Effector memory CD4-positive, alpha-beta T cell (primary cell): ENCODE measurements around the gene ZC3H4.

Experiments
- DNase-seq, 3 donors: peaks; one replicate each; pipeline ENCODE4 v3.0.0-alpha.2; 2020
- H3K27ac ChIP-seq: 2 replicates; pipeline ENCODE4 v1.7.0; 2013; ENCODE audit warnings: mild to moderate bottlenecking, low read length, moderate library complexity; ENCODE audit not compliant: insufficient read depth, poor library complexity, severe bottlenecking
- H3K27me3 ChIP-seq: replicated peaks from 2 replicates; pipeline ENCODE4 v1.7.0; 2013; ENCODE audit warnings: mild to moderate bottlenecking, low read length; ENCODE audit not compliant: insufficient read depth, control insufficient read depth, poor library complexity, severe bottlenecking
- H3K36me3 ChIP-seq: 2 replicates; pipeline ENCODE4 v1.7.0; 2013; ENCODE audit warnings: mild to moderate bottlenecking, low read length, moderate library complexity; ENCODE audit not compliant: control insufficient read depth, insufficient read depth
- H3K4me1 ChIP-seq: 2 replicates; pipeline ENCODE4 v1.7.0; 2013; ENCODE audit warnings: low read length, mild to moderate bottlenecking; ENCODE audit not compliant: control insufficient read depth, insufficient read depth, poor library complexity, severe bottlenecking
- H3K4me3 ChIP-seq: 2 replicates; pipeline ENCODE4 v1.7.0; 2013; ENCODE audit warnings: low read length, low read depth, mild to moderate bottlenecking; ENCODE audit not compliant: insufficient read depth, poor library complexity, severe bottlenecking
- H3K9me3 ChIP-seq: 2 replicates; pipeline ENCODE4 v1.7.0; 2013; ENCODE audit warnings: mild to moderate bottlenecking, low read length, moderate library complexity; ENCODE audit not compliant: control insufficient read depth

The ZC3H4 gene

DNA sequence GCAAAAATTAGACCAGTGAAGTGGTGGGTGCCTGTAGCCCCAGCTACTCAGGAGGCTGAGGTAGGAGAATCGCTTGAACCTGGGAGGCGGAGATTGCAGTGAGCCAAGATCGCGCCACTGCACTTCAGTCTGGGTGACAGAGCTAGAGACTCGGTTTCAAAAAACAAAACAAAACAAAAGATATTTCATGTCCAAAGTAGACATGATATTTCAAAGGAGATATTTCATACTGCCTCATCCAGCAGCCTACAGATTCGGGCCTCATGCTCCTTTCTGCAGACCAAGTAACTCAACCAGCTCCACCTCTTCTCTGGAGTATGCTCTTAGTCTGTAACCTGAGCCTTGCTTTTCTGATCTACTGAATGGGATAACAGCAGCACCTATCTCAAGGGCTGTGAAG lies 15.0 kb downstream of the ZC3H4 start:
- Histone ChIP-seq H3K27ac (no peak overlapping the region), H3K27me3 (no peaks in the 10 kb centered on the region), H3K36me3 (peaks cover 7% of the 10 kb centered on the region), H3K9me3 (no peaks in the 10 kb centered on the region), H3K4me3 (no peak overlapping the region), H3K4me1 (peaks cover 22% of the 10 kb centered on the region)
- no peak for DNase-seq

DNA sequence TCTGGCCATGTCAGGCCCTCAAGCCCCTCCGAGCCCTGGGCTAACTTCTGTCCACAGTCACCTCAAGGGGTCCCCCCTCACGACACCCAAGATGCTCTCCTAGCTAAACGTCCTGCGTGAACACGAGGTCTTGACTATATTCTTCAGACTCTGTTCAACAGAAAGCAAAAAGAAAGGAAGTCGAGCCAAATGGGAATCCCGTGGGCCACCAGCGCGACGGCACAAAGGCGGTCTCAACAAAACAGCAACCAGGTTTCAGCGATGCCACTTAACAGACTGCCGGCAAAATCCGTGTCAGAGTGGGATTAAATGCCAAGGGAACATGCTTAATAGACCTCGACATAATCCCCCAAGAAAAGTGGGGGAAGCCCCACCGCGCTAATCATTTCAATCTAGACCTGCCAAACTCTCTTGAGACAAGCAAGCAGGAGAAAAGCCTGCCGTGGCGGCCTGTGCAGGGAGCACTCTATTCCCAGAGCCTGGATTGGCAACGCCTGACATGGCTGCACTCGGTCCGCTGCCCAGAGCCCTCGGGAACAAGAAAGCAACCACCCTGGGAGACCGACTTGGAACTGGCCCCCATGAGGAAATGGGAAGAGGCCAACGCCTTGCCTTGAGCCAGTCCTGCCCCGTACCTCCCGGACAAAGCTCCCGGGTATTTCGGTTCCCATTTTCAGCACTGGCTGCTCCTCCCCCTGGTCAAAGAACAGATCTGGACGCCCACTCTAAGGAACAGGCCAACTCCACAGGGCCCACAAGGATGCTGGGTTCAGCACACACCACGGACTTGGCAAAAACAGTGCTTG lies 16.0 kb downstream of the ZC3H4 start:
- H3K4me1 ChIP-seq: peaks cover 22% of the 10 kb centered on the region
- no peak for DNase-seq
- no peak overlapping the region for H3K4me3 ChIP-seq
- H3K27ac ChIP-seq: no peak overlapping the region
- no peaks in the 10 kb centered on the region for H3K27me3 ChIP-seq
- H3K36me3 ChIP-seq: peaks cover 12% of the 10 kb centered on the region
- H3K9me3 ChIP-seq: no peaks in the 10 kb centered on the region

DNA sequence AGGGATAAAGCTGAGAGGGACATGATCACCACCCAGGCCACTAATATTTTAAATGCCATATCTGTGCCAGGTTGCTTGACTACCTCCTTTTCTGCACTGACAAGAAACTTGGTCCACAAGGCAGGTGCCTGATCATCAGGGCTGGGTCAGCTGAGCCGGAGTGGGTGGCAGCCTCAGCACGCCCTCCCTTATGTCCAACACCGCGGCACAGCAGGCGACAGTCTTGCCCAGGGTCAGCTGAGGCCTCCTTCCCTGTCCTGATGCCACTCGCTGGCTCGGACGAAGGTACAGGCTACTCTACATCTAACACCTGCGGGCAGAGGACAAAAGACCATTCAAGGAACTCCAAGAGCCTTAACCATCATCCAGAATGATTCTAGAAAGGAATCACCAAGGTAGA lies 16.9 kb downstream of the ZC3H4 start:
- Histone ChIP-seq H3K27ac (no peak overlapping the region), H3K9me3 (no peaks in the 10 kb centered on the region), H3K36me3 (peaks cover 19% of the 10 kb centered on the region), H3K4me3 (no peak overlapping the region), H3K27me3 (no peaks in the 10 kb centered on the region), H3K4me1 (peaks cover 22% of the 10 kb centered on the region)
- no peak for DNase-seq

DNA sequence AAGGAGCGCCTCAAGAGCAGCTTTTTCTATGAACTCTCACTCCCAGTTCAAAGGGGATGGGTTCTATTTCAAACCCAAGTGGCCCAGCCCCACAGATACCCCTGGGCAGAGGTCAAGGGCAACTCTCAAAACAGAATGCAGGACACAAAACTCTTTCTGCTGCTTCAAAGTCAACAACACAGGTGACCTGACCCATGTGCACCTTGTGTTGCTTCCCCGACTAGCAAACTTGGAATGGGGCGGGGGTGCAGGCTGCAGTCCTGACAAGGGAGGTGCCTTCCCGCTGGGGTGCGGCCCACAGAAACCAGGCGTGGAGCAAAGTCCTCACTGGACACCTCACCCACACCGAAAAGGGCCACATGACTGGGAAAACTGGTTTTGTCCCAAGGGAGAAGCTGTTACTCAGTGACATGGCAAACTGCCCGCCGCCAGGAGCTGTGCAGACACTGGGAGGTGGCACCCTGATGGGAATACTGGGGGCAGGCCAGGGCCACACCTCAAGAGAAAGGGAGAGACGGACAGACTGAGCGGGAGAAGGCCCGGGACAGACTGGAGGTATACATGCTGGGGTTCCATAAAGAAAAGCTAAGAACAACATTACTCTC lies 17.4 kb downstream of the ZC3H4 start:
- Histone ChIP-seq H3K4me3 (no peak overlapping the region), H3K27me3 (no peaks in the 10 kb centered on the region), H3K27ac (peak overlapping the region; percentile 50), H3K9me3 (no peaks in the 10 kb centered on the region), H3K36me3 (peaks cover 19% of the 10 kb centered on the region), H3K4me1 (peaks cover 22% of the 10 kb centered on the region)
- DNase-seq: no peak

GRCh38 chr19:47095476-47096099 lies 18.0 kb downstream of the ZC3H4 start:
- H3K9me3 ChIP-seq: no peaks in the 10 kb centered on the region
- no peak overlapping the region for H3K4me3 ChIP-seq
- peak overlapping the region; percentile 85 for H3K27ac ChIP-seq
- H3K36me3 ChIP-seq: peaks cover 21% of the 10 kb centered on the region
- peak in 1 of 3 donors; percentile 25 for DNase-seq
- peaks cover 22% of the 10 kb centered on the region for H3K4me1 ChIP-seq
- H3K27me3 ChIP-seq: no peaks in the 10 kb centered on the region

DNA sequence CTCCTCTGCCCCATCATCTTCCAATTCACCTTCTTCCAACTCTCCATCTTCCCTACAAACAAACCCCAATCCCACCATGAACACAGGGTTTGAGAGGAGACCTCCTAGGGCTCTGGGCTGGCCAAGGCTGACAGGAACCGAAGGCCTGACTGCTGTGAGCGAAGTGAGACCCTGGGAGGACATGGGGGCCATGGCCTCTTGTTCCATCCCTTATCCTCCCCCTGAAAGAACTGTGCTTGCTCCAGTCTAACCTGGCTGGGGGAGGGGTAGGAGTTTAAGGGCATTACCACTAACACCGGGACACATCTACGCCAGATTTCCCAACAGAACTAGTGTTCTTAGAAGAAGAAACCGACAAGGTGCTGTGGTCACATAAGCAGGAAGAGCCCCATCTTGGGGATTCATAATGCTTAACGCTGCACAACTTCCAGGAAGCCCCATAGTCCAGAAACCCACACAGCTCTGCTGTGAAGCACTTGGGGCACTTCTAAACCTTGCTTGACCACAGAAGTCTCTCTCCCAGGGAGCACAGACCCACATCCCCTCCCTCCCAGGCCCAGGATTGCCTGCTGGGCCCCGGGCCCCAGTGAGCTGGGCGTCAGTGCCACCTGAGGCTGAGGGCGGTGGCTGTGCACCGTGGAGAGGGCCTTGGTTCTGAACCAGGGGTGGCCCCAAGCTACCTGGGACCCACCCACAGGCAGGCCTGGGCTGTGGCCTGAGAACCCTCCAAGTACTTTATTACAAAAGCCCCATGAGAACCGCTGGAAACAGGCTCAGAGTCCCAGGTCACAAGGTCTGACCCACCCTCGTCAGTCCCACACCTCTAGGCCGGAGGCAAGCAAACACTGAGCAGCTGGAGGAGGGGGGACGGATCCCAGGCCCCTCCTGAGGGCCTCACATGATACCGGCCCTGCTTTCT lies 18.8 kb downstream of the ZC3H4 start:
- Histone ChIP-seq H3K4me1 (peaks cover 22% of the 10 kb centered on the region), H3K27me3 (no peaks in the 10 kb centered on the region), H3K4me3 (peak overlapping the region; percentile 22), H3K9me3 (no peaks in the 10 kb centered on the region), H3K27ac (peak overlapping the region; percentile 85), H3K36me3 (peaks cover 29% of the 10 kb centered on the region)
- no peak for DNase-seq

DNA sequence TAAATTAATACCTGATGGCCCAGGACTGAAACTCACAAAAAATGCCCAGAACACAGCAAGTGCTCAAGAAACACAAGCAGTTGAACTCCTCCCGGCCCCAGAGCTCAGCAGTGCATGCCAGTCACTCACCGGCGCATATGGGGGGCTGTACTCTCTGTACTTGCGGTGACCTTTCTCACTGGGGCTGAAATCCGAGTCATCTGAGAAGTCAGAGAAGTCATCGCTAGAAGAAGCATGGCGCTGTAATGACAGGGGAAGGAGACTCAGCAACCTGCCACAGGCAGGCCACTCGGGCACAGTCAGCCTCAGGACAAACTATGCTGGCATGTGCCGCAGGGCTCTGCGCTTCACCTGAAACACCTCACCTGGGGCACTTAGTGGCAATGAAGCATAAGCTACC lies 19.7 kb downstream of the ZC3H4 start:
- H3K4me1 ChIP-seq: peaks cover 22% of the 10 kb centered on the region
- H3K9me3 ChIP-seq: no peaks in the 10 kb centered on the region
- H3K4me3 ChIP-seq: no peak overlapping the region
- DNase-seq: no peak
- H3K27me3 ChIP-seq: no peaks in the 10 kb centered on the region
- H3K36me3 ChIP-seq: peaks cover 39% of the 10 kb centered on the region
- peak overlapping the region; percentile 85 for H3K27ac ChIP-seq

GRCh38 chr19:47093254-47093653 lies 20.3 kb downstream of the ZC3H4 start:
- Histone ChIP-seq H3K36me3 (peaks cover 44% of the 10 kb centered on the region), H3K4me3 (no peak overlapping the region), H3K27ac (peak overlapping the region; percentile 85), H3K9me3 (no peaks in the 10 kb centered on the region), H3K4me1 (peaks cover 22% of the 10 kb centered on the region), H3K27me3 (no peaks in the 10 kb centered on the region)
- DNase-seq: no peak

- peaks cover 66% of the 10 kb centered on the region for H3K36me3 ChIP-seq
- H3K9me3 ChIP-seq: no peaks in the 10 kb centered on the region
- no peaks in the 10 kb centered on the region for H3K27me3 ChIP-seq
- no peak overlapping the region for H3K27ac ChIP-seq
- H3K4me1 ChIP-seq: peaks cover 8% of the 10 kb centered on the region
- no peak for DNase-seq
- no peak overlapping the region for H3K4me3 ChIP-seq
These were observed 23.7 kb downstream of the ZC3H4 start for GRCh38 chr19:47089767-47090350.
